GM19328 (cell line): ENCODE measurements around the gene RHBDD1.
A peak's percentile ranks its signal among the peaks of the same experiment; 100 is the strongest.

Experiments used
- ATAC-seq: cut with Tn5 transposase; IDR thresholded peaks from one replicate; pipeline ENCODE4 v1.9.1; 2021; ENCODE audit warnings: mild to moderate bottlenecking, moderate library complexity; ENCODE audit not compliant: unreplicated experiment

Gene RHBDD1

DNA sequence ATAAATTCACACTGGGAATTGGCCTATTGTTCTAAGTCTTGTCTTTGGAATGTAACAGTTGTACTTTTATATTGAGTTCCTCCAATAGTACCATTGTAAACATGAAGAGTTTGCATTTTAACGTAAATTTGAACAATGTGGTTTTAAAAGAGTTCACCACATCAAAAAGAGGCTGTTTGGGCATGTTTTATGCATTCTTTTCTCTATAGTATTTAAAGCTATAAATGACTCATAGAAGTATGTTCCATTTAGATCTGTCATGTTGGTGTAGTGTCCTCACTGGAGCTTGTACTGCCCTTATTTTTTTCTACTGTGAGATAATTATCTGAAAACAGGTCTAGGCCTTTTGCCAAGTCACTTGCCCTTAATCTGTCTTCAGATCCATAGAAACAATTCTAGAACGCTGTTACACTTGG, 141.9 kb downstream of the RHBDD1 start:
- no peak for ATAC-seq

DNA sequence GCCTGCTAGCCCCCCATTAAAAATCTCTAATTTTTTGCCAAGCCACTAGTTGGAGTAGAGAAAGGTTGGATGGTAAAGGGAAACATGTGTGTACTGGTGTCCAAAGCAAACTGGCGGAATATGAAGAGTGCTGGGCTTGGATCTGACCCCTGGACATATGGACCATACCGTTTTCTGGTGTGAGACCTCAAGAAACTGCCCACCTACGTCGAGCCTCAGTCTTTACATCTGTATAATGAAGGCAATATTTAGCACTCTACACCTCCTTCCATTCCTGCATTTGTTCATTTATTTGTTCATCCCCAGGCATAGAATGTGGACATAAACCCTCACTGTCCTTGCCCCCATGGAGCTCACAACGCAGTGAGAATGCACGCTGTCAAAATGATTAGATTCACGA, 142.4 kb downstream of the RHBDD1 start:
- no peak for ATAC-seq

DNA sequence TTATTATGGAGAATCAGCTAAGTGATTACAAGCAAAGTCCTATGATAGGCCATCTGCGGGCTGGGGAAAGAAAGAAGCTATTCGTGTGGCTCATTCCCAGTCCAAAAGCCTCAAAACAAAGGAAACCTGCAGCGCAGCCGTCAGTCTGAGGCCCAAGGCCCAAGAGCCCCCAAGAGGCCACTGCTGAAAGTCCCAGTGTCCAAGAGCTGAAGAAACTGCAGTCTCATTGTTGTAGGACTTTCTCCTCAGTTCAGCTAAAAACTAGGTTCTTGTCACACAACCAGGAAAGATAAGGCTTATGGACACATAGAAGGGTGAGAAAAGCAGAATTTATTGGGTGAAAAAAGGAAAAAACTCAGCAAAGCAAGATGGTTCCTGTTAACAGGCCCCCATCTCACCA, 143.2 kb downstream of the RHBDD1 start:
- ATAC-seq: no peak

DNA sequence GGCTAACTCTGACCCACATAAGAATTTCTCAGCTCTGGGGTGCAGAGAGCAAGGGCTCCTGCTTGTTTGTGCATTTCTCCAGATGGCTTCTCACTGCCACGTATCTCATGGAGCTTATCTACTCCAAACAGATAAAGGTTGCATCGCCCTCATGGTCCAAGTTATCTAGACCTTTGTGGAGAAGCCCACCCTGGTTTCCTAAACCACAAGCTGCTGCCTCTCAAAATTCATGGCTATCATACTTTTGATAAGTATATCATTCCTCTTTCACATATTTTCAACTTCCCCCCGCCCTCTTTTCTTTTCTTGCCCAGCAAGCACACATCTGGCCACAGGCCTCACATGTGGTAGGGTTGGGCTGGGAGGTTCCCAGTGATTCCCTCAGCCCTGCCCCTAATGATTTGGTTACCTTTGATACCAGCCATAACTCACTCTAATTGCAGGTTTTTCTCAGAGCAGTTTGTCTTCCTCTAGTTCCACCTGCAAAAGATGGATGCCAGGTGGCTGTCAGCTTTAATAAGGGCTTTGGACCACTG, 146.0 kb downstream of the RHBDD1 start:
- ATAC-seq: no peak

DNA sequence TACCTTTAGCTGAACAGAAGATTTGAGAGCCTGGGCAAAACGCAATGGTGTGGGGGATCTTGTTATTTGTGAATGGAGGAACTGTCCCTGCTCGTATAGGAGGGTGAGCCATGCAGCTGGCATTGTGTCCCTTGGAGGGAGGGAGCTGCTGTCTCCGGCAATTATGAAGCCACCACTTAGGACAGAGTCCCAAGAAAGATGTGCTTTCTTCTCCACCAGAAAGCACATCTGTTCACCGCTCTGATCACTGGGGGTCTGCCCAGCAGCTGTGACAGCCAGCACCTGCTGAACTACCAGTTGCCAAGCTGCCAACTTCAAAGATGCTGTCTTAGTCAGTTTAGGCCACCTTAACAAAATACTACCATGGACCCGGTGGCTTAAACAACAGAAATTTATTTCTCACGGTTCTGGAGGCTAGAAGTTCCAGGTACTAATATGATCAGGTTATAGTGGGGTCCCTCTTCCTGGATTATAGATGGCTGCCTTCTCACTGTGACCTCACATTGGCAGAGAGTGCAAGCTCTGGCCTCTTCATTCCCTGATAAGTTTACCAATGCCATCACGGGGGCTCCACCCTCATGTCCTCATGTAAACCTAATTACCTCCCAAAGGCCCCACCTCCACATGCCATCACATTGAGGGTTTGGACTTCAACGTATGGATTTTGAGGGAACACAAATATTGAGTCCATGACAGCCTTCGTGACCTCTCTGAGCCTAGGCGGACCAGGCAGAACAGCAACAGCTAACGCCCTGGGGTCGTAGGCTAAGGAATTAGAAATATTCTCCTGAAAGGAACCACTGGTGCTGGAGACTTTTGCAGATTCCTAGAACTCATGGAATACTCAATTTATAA, 148.3 kb downstream of the RHBDD1 start:
- no peak for ATAC-seq

DNA sequence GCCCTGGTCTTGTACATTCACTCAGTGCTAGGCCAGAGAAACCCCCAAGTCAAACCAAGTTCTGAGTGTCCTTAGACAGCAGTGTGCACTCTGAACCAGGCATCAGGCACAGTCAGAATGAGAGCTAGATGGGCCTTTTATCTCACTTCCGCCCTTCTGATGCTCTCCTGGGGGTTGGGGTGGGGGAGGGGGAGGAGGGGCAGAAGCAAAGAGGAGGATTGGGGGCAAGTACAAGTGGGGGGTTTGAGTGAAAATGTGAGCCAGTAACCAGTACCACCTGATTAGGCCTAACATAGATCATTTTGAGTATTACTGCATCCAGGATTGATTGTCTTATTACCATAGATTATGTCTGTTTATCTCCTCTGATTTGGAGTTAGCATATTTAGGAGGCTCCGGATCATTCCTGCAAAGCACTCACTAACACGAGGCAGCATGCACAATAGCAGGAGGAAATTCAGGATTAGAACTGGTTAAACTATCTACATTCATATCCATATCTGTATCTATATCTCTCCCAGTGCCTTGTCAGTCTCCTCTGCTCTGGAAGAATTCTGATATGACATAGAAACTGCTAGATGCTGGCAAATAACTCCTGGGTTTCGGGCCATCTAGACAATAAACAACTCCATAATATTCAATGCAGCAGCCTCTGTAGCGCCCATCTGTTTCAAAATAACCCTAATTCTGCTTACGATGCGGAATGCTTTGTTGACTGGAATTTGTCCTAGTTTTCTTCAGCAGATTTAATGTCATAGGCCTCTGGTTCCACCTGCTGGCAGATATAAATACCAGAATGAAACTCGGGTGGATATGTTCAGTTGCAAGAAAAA, 149.1 kb downstream of the RHBDD1 start:
- peak; percentile 85 for ATAC-seq

DNA sequence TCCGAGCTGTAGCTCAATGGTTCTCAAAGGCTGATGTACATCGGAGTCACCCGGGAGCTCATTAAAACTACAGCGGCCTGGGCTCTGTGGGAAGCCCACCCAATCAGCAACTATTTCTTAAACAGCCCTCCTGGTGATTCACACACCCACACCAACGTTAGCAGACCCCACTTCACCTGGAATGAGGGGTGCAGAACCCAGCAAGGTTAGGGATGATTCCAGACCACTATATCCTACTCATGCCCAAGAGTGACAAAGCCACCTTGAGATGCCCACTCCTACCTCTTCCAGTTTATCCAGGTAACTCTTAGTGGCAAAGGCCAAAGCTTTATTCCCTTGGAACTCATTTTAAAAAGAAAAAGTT, 149.7 kb downstream of the RHBDD1 start:
- no peak for ATAC-seq

DNA sequence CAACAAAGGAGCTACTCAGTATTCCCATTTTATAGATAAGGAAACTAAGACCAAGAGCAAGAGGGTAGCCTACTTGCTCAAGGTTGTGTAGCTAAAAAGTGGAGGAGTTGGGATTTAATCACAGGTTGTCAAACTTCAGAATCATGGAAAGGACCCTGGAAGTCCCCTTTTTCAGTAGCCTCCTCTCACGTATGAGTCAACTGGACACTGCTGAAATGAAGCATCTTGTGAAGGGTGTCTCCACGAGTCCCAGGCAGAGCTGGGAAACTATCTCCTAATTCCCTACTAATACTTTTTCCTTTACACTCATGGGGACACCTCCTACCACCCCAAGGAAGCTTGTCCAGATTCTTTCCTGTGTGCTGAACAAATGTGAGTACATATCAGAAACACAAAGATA, 155.8 kb downstream of the RHBDD1 start:
- ATAC-seq: no peak

DNA sequence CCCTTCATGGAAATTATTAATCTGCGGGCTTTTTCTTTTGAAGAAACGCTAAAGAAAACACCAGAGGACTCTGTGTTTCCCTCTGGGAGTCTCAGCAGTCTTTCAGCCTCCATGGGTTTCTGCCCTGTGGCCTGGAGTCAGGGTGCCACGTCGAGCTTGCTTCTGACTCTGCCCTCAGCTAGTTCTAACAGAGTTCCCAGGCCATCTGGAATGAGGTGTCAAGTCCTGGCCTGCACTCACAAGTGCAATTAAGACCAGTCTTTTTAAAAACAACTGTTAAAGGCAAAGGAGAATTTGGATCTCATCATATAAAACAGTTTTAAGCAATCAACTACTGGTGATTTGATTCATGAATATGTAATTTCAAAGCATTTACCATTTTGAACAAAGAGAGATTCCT, 157.3 kb downstream of the RHBDD1 start:
- no peak for ATAC-seq

DNA sequence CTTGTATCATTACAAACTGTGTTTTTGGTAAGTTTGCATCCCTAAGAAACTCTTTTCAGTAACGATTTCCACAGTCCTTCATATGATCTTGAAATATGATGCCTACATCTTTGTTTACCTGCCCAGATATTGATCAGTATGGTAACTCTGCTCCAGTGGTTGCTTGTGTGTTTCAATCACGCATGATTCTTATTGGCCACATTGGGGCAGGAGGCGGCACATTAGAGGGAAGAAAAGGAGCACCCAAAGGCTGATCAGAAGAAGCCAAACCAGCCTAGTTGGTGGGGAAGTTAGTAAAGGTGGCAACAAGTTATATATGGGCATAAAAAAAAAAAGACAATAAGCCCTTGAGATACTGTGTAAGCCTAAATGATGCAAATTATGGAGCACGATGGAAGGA, 158.9 kb downstream of the RHBDD1 start:
- ATAC-seq: no peak

DNA sequence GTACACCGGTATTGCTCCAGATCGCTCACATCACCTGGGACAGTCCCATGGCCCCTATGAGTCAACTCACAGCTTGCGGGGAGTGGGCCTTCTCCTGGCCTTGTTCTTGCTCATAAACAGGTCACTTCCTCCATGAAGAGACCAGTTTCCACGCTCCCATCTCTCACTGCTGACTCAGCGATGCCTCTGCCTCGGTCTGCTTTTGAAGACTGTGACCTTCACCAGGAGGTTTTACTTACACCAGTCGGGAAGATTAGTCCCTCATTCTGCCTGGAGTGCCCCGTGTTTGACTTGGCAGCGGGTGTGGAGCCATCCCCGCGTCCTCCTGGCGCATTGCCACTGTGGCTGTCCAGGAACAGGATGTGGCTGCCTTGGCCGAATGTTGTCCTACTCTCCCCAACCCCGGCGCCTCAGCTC, 159.8 kb downstream of the RHBDD1 start:
- no peak for ATAC-seq

DNA sequence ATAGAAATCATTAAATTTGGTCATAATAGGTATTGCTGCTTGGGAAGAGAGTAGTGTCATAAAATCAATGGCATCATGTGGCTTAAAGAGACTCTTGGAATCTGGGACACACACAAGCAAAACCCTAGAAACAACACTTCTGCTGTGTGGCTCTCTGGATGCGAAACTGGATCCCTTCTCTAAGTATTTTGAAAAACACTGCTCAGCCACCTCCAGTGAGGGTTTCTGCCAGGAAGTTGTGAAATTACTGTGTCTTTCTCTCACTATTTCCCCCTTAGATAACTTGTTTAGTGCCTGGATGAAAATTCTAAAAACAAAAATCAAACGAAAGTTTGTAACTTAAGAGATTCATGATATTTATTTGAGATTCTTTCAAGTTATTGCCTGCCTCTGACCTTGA, 163.8 kb downstream of the RHBDD1 start:
- ATAC-seq: no peak

DNA sequence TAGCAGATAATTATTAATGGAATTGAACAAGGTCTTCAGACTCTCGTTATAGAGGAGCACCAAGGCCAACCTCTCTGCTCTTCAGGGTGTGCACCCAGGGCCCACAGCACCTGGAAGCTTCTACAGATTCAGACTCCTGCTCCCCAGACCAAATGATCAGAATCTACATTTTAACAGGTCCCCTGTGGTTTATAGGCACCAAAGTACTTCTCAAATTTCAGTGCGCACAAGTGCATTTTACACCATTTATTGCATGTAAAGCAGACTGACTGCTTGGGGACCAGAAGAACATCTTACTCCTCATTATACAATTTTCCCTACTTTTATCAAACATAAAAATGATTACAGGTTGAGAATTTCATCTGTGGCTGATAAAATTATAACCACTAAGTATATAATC, 164.3 kb downstream of the RHBDD1 start:
- no peak for ATAC-seq

DNA sequence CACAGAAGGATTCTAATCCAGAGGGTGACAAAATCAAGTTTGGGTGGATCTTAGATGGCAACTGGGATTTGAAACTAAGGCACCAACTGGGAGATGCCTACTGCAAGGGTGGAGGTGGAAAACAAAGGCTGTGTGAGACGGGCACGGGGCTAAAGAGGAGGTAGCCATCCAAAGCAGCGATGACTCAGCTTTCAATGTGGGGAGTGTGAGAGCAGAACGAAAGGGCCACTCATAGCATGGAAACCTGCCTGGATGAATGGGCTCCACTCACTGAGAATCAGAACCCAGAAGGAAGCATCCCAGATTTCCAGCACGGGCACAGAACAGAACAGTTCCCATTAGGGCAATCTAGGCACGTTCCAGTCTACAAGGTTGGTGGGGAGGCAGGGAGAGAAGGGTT, 168.6 kb downstream of the RHBDD1 start:
- no peak for ATAC-seq

DNA sequence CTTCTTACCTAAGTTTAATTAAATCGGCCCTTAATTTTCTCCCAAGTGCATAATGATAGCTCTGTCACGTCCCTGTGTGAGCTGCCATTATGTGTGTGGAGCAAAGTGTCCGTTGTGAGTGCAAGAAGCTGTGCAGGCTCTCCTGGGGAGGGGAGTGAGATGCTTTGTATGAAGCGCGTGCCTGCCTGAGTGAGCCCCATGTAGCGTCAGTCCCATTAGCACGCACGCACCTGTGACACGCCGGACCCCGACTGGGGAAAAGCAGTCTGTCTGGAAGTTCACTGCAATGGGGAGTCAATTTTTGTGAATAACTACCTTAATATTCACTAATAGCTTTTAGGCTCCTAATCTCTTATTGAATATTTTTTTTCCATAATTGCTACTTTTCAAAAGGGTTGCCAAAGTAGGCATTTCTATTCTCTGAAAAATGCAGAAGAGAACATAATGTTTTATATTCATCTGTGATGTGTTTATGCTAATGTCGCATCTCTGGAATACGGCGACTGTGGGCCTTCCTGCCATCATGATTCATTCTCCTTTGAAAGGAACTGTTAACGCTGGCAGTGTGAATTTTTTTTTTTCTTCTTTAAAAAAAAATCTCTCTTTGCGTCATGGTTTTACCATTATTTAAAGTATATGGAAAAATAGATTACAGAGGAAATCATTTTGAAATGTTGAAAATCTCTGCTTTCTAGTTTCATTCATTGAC, 170.5 kb downstream of the RHBDD1 start:
- ATAC-seq: no peak

DNA sequence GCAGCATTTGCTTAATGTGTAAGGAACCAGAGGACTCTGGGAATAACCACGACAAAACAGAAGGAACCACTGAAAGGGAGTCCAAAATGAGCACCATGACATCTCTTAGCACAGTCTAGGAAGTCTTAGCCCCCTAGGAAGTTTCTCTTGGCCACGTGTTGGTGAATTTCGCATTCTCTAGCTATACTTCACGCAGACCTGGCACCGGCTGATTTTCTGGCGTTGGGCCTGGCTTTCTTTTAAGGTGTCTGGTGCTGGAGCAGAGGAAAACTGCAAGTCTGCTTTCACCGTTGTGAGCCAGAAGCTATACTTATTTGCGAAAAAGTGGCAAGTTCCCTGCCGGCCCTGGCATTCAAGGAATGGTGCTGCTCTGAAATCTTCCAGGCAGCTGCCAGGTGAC, 171.3 kb downstream of the RHBDD1 start:
- no peak for ATAC-seq

DNA sequence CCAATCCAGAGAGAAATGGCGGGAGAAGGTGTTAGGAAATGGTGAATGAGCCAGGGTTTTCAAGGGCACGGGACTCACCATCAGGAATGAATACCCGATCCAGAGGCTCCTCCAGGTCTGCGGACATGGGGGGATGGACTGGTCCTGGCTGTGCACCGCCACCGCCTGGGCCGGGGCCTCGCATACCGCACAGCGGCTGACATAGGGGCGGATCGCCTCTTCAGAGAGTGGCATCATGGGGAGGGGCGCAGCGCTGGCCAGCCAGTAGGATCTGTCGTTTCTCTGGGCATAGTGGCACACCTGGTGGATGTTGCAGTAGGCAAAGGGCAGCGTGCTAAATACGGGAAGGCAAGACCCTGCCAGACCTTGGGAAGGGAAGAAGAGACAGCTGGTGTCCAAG, 172.1 kb downstream of the RHBDD1 start:
- no peak for ATAC-seq

DNA sequence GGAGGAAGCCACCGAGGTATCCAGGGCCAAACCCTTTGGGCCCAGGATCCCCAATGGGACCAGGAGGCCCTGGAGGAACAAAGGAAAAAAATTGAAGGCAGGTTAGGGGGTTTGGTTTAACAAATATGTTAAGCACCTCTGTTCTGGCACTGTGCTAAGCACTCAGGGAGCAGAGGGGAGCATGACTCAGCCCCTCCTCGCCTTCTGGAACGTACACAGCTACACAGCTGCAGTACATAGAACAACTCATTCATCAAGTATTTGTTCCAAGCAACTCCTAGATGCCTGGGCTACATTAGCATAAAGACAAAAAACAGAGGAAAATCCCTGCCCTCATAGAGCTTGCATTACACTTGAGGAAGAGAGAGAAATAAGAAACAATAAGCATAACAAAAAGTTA, 174.6 kb downstream of the RHBDD1 start:
- ATAC-seq: no peak

DNA sequence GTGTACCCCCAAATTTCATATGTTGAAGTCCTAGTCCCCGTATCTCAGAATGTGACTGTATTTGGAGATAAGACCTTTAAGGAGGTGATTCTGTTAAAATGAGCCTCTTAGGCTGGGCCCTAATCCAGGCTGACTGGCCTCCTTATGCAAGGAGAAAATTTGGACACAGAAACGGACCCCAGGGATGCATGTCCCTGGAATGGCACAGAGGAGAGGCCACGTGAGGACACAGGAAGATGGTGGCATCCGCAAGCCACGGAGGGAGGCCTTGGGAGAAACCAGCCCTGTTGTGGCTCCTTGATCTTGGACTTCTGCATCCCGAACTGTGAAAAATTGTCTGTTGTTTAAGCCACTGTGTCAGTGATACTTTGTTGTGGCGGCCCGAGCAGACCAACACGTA, 177.5 kb downstream of the RHBDD1 start:
- no peak for ATAC-seq

DNA sequence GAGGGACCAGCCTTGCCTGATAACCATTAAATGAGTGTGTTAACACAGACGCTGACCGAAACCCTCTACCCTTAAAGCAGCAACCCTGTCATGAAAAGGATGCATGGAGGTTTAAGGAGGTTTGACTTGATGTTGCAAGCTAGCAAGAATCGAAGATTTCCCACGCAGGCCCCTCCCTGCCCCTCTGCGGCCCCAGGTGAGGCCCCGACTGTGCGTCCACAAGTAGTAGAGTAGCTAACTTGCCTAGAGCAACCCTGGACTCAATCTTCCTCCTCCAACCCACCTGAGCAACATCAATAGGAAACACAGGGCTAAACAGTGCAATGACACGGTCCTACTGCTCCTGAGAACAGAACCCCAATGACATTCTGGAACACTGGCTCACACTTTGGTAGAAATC, 178.0 kb downstream of the RHBDD1 start:
- no peak for ATAC-seq

DNA sequence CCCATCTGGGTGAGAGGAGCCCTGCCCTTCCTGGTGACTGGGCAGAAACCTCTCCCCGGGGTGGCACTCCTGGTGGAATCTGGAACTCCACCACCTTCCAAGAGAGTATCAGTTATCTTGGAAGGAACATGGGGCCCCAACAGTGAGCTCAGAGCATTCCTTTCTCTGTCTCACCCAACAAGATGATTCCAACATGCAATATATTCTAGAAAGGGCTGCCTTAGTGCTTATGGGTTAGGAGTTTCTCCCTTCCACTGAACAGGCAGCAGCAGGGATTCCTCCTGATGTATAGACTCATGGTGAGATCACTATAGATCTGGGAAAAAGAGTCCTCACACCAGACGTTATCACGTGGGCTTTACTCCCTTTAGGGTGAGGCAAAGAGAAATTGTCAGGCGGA, 181.0 kb downstream of the RHBDD1 start:
- no peak for ATAC-seq
